Stimulated activated effector memory CD8-positive, alpha-beta T cell treated with anti-CD3 and anti-CD28 coated beads, Interleukin-12 subunit alpha, Interleukin-12 subunit beta, amount 100 ng/mL, for 72 hours (primary cell): ENCODE measurements around the gene FTSJ1.
"Not testable (repeated sequence)": the region's sequence is repeated elsewhere in the genome, so short reads cannot be mapped to it uniquely, and the experiment has no call there.

ENCODE experiments used
- ATAC-seq: fragments of 150-1000 bp; cut with Tn5 transposase; 2 replicates; pipeline ENCODE4 v1.10.0; 2021
- DNase-seq, 2 donors: peaks; one replicate each; pipeline ENCODE4 v3.0.0; 2021 to 2022; ENCODE audit warnings: low spot score in 2 of 2
- H3K27ac Mint-ChIP-seq: one replicate; pipeline ENCODE4 v1.8.0; 2022; ENCODE audit warnings: mild to moderate bottlenecking, mixed read lengths
- H3K36me3 Mint-ChIP-seq: one replicate; pipeline ENCODE4 v1.8.0; 2022; ENCODE audit warnings: mild to moderate bottlenecking, mixed read lengths
- H3K4me1 Mint-ChIP-seq: one replicate; pipeline ENCODE4 v1.8.0; 2022; ENCODE audit warnings: mixed read lengths
- H3K4me3 Mint-ChIP-seq: one replicate; pipeline ENCODE4 v1.8.0; 2022; ENCODE audit warnings: mild to moderate bottlenecking, mixed read lengths
- H3K9me3 Mint-ChIP-seq: one replicate; pipeline ENCODE4 v1.8.0; 2022; ENCODE audit warnings: mixed read lengths

FTSJ1 gene

GRCh38 chrX:48519481-48519880 lies 43.5 kb downstream of the FTSJ1 start:
- not testable (repeated sequence) for H3K27ac Mint-ChIP-seq, DNase-seq, H3K4me3 Mint-ChIP-seq, H3K9me3 Mint-ChIP-seq, ATAC-seq
- Mint-ChIP-seq H3K36me3 (peaks cover 47% of the 10 kb centered on the region), H3K4me1 (peaks cover 23% of the 10 kb centered on the region)

- DNase-seq = peak in 1 of 2 donors; percentile 49
- H3K36me3 Mint-ChIP-seq = peaks cover 52% of the 10 kb centered on the region
- ATAC-seq = no peak
- H3K27ac Mint-ChIP-seq = peak overlapping the region; percentile 95
- H3K4me3 Mint-ChIP-seq = peak overlapping the region; percentile 81
- no peaks in the 10 kb centered on the region for H3K9me3 Mint-ChIP-seq
- peaks cover 18% of the 10 kb centered on the region for H3K4me1 Mint-ChIP-seq
Observed at GRCh38 chrX:48520455-48520854, 44.5 kb downstream of the FTSJ1 start.

- H3K27ac Mint-ChIP-seq = peak overlapping the region; percentile 95
- H3K9me3 Mint-ChIP-seq = no peaks in the 10 kb centered on the region
- ATAC-seq (no peak), DNase-seq (no peak)
- peaks cover 18% of the 10 kb centered on the region for H3K4me1 Mint-ChIP-seq
- H3K36me3 Mint-ChIP-seq = peaks cover 55% of the 10 kb centered on the region
- H3K4me3 Mint-ChIP-seq = peak overlapping the region; percentile 81
Observed at GRCh38 chrX:48520976-48521352, 45.0 kb downstream of the FTSJ1 start.

GRCh38 chrX:48521353-48522243 lies 45.6 kb downstream of the FTSJ1 start, which contains the start of gene EBP:
EBP (plus strand) TSS chrX:48521808; CDS start chrX:48523772, 1,964 bp downstream.
- Mint-ChIP-seq H3K4me1 (peaks cover 22% of the 10 kb centered on the region), H3K4me3 (peak within 1 kb of the TSS; percentile 81), H3K27ac (peak within 1 kb of the TSS; percentile 95), H3K9me3 (no peaks in the 10 kb centered on the region), H3K36me3 (peaks cover 57% of the 10 kb centered on the region)
- ATAC-seq = peak; percentile 98
- peak; percentile 76 to 95 for DNase-seq

GRCh38 chrX:48522291-48522690 lies 46.3 kb downstream of the FTSJ1 start:
- Mint-ChIP-seq H3K36me3 (peaks cover 63% of the 10 kb centered on the region), H3K4me1 (peaks cover 19% of the 10 kb centered on the region), H3K4me3 (peak overlapping the region; percentile 81), H3K27ac (peak overlapping the region; percentile 95), H3K9me3 (no peaks in the 10 kb centered on the region)
- no peak for ATAC-seq
- DNase-seq = no peak

- peak overlapping the region; percentile 56 for H3K27ac Mint-ChIP-seq
- peaks cover 19% of the 10 kb centered on the region for H3K4me1 Mint-ChIP-seq
- no peak for DNase-seq
- peaks cover 77% of the 10 kb centered on the region for H3K36me3 Mint-ChIP-seq
- H3K4me3 Mint-ChIP-seq = peak overlapping the region; percentile 81
- H3K9me3 Mint-ChIP-seq = no peaks in the 10 kb centered on the region
- ATAC-seq = no peak
Observed at GRCh38 chrX:48523682-48524081, 47.7 kb downstream of the FTSJ1 start.

- Mint-ChIP-seq H3K36me3 (peaks cover 88% of the 10 kb centered on the region), H3K4me1 (peaks cover 13% of the 10 kb centered on the region)
- not testable (repeated sequence) for H3K9me3 Mint-ChIP-seq, ATAC-seq, DNase-seq, H3K27ac Mint-ChIP-seq, H3K4me3 Mint-ChIP-seq
Observed at GRCh38 chrX:48525853-48526252, 49.9 kb downstream of the FTSJ1 start.

GRCh38 chrX:48530736-48531135 lies 54.7 kb downstream of the FTSJ1 start:
- DNase-seq (no peak), ATAC-seq (no peak)
- no peak overlapping the region for H3K4me3 Mint-ChIP-seq
- no peaks in the 10 kb centered on the region for H3K9me3 Mint-ChIP-seq
- H3K4me1 Mint-ChIP-seq = peaks cover 36% of the 10 kb centered on the region
- peak overlapping the region; percentile 50 for H3K27ac Mint-ChIP-seq
- H3K36me3 Mint-ChIP-seq = peaks cover 58% of the 10 kb centered on the region

- Mint-ChIP-seq H3K4me1 (peaks cover 33% of the 10 kb centered on the region), H3K27ac (peak overlapping the region; percentile 95), H3K9me3 (no peaks in the 10 kb centered on the region), H3K36me3 (peaks cover 51% of the 10 kb centered on the region), H3K4me3 (peak overlapping the region; percentile 31)
- no peak for DNase-seq
- ATAC-seq = peak; percentile 92
Observed at GRCh38 chrX:48531358-48531959, 55.5 kb downstream of the FTSJ1 start.

- peaks cover 29% of the 10 kb centered on the region for H3K4me1 Mint-ChIP-seq
Observed at GRCh38 chrX:48532161-48532560, 56.2 kb downstream of the FTSJ1 start.

GRCh38 chrX:48533165-48533564 lies 57.2 kb downstream of the FTSJ1 start:
- H3K9me3 Mint-ChIP-seq = no peaks in the 10 kb centered on the region
- H3K4me3 Mint-ChIP-seq = no peak overlapping the region
- peaks cover 29% of the 10 kb centered on the region for H3K4me1 Mint-ChIP-seq
- ATAC-seq (peak; percentile 40), DNase-seq (no peak)
- peak overlapping the region; percentile 83 for H3K27ac Mint-ChIP-seq
- peaks cover 35% of the 10 kb centered on the region for H3K36me3 Mint-ChIP-seq

More at GRCh38 chrX:48532161-48532560, 56.2 kb downstream of the FTSJ1 start:
- DNase-seq = no peak
- peaks cover 45% of the 10 kb centered on the region for H3K36me3 Mint-ChIP-seq
- H3K4me3 Mint-ChIP-seq = no peak overlapping the region
- no peaks in the 10 kb centered on the region for H3K9me3 Mint-ChIP-seq
- H3K27ac Mint-ChIP-seq = peak overlapping the region; percentile 95
- no peak for ATAC-seq
